Muscle of leg (tissue), 11 donors: Measurements from ENCODE around the gene FBXL5. TPM values are rescaled to one million over a fixed set of nuclear protein-coding genes. Genes with fewer than 3 reads are reported as not detected.

Experiments used
- DNase-seq: peaks from one replicate; pipeline ENCODE4 v3.0.0; 2013
- H3K27ac ChIP-seq: one replicate; pipeline ENCODE4 v1.5.1; 2013; ENCODE audit warnings: mild to moderate bottlenecking, low read length, control low read depth
- H3K27me3 ChIP-seq: one replicate; pipeline ENCODE4 v1.6.1; 2013; ENCODE audit warnings: low read length; ENCODE audit not compliant: control insufficient read depth, insufficient read depth
- H3K36me3 ChIP-seq: one replicate; pipeline ENCODE4 v1.6.1; 2013; ENCODE audit warnings: low read length; ENCODE audit not compliant: control insufficient read depth, insufficient read depth
- H3K4me1 ChIP-seq: one replicate; pipeline ENCODE4 v1.6.1; 2013; ENCODE audit warnings: low read length; ENCODE audit not compliant: control insufficient read depth, insufficient read depth
- H3K4me3 ChIP-seq: one replicate; pipeline ENCODE4 v1.5.1; 2013; ENCODE audit warnings: low read length, control low read depth
- H3K9me3 ChIP-seq: replicated peaks from 2 replicates; pipeline ENCODE4 v1.6.1; 2013; ENCODE audit warnings: low read depth, low read length; ENCODE audit not compliant: control insufficient read depth
- WGBS: methylation state at CpG from one replicate; pipeline ENCODE4 v1.1.5; 2013; ENCODE audit warnings: missing lambda C conversion rate; ENCODE audit not compliant: insufficient coverage; 5-methylcytosine and 5-hydroxymethylcytosine counted together
- polyA plus RNA-seq, 8 donors: library from polyadenylated mRNA; unstranded; fragments of 120-200 nt; gene quantifications; one replicate each; pipeline versions ENCODE4 v1.2.1 to v1.2.3, GENCODE V29; 2013; ENCODE audit warnings: inconsistent platforms in 1 of 8, low replicate concordance in 1 of 8; ENCODE audit not compliant: insufficient read length in 8 of 8, insufficient read depth in 1 of 8
- total RNA-seq: library from RNA; stranded (reverse); fragments of 120-200 nt; gene quantifications from one replicate; pipeline ENCODE4 v1.2.4, GENCODE V29; 2013

Gene FBXL5
- total and polyA plus RNA-seq, 9 donors = 54.2 to 80.5 (median 66.4) TPM

DNA sequence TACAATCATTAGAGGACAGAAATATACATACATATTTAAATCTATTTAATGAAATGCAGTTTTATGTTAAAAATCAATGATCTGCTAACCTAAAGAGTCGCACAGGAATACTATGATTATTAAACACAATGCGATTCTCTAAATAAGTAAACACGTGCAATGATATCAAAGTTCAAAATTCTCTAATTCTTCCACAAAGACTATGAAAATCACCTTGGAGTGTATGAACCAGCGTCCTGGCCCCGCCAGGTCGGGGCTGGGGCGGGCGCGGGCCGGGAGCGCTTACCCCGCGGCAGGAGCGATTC lies 25.9 kb upstream of the FBXL5 start:
- no peaks in the 10 kb centered on the region for H3K27me3 ChIP-seq
- H3K27ac ChIP-seq = peak overlapping the region; percentile 95
- peaks cover 14% of the 10 kb centered on the region for H3K36me3 ChIP-seq
- H3K4me3 ChIP-seq = peak overlapping the region; percentile 84
- H3K4me1 ChIP-seq = no peaks in the 10 kb centered on the region
- WGBS = 1% methylated on average over 11 of the region's 14 CpGs
- DNase-seq = no peak
- H3K9me3 ChIP-seq = no peaks in the 10 kb centered on the region

DNA sequence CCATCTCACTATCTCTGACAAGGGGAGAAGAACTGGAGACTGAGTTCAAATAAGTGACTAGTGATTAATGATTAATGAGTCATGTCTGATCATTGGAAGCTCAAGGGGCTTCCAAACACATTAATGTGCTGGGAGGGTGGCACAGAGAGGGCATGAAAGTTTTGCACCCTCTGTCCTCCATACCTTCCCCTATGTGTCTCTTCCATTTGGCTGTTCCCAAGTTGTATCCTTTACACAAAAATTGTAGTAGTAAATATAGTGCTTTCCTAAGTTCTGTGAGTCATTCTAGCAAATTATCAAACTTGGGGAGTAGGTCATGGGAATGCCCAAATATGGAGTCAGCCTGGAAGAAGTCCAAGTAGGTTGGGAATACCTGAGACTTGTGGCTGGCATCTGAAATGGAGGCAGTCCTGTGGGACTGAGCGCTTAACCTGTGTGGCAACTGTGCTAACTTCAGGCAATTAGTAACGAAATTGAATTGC lies 22.4 kb upstream of the FBXL5 start:
- DNase-seq = no peak
- Histone ChIP-seq H3K4me1 (no peaks in the 10 kb centered on the region), H3K36me3 (no peaks in the 10 kb centered on the region), H3K9me3 (no peaks in the 10 kb centered on the region), H3K4me3 (no peak overlapping the region), H3K27ac (no peak overlapping the region), H3K27me3 (no peaks in the 10 kb centered on the region)
- WGBS = no CpG with 5 or more reads among the region's 2 CpGs

DNA sequence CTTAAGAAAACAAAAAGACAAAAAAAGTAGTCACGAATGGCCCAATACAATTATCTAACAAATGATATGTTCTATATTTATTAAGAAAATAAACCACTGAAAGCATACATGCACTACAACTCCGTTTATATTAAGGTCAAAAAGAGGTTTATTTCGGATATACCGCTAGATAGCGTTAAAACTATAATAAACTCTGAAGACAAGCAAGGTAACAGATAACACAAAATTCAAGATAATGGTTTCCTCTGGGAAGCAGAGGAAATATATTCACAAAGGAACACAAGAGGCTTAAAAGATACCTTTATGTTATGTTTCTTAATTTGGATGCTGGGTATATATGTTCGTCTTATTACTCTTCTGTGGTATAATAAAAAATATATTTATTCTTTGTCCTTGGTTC lies 21.7 kb upstream of the FBXL5 start:
- no peaks in the 10 kb centered on the region for H3K36me3 ChIP-seq
- WGBS = no CpG with 5 or more reads among the region's 6 CpGs
- H3K27ac ChIP-seq = no peak overlapping the region
- no peaks in the 10 kb centered on the region for H3K4me1 ChIP-seq
- no peaks in the 10 kb centered on the region for H3K27me3 ChIP-seq
- H3K9me3 ChIP-seq = no peaks in the 10 kb centered on the region
- H3K4me3 ChIP-seq = no peak overlapping the region
- no peak for DNase-seq

DNA sequence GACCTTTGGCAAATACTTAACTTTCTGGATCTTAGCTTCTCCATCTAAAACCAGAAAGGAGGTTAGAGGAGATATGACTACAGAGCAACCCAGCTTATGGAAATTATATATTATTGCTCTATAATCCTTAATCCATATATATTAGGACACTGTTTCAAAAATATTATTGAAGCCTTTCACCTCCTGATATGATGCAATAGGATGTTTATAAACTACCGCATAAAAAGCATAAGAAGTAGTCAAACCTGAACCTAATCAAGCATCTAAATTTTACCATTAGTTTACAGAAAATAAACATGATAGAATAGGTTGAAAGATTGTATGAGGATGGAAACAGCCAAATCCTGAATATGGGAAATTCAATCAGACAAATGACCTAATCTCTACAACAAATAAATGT lies 20.9 kb upstream of the FBXL5 start:
- no peak overlapping the region for H3K4me3 ChIP-seq
- DNase-seq = no peak
- no peaks in the 10 kb centered on the region for H3K36me3 ChIP-seq
- H3K4me1 ChIP-seq = no peaks in the 10 kb centered on the region
- no CpG with 5 or more reads among the region's 1 CpG for WGBS
- H3K27ac ChIP-seq = no peak overlapping the region
- H3K9me3 ChIP-seq = no peaks in the 10 kb centered on the region
- no peaks in the 10 kb centered on the region for H3K27me3 ChIP-seq

DNA sequence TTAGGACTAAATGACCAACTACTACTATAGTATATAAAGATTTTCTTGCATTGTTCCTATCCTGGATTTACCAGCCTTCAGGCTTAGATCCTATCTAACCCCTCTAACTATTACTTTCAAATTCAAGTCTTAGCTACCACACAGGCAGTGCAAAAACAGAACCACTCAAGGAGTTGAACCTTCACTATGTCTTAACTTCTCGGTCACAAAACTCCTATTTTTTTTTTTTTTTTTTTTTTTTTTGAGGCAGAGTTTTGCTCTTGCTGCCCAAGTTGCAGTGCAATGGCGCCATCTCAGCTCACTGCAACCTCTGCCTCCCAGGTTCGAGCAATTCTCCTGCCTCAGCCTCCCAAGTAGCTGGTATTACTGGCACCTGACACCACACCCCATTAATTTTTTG lies 20.2 kb upstream of the FBXL5 start:
- Histone ChIP-seq H3K27me3 (no peaks in the 10 kb centered on the region), H3K36me3 (no peaks in the 10 kb centered on the region), H3K4me1 (no peaks in the 10 kb centered on the region), H3K27ac (no peak overlapping the region), H3K9me3 (no peaks in the 10 kb centered on the region), H3K4me3 (no peak overlapping the region)
- no peak for DNase-seq
- no CpG with 5 or more reads among the region's 3 CpGs for WGBS

DNA sequence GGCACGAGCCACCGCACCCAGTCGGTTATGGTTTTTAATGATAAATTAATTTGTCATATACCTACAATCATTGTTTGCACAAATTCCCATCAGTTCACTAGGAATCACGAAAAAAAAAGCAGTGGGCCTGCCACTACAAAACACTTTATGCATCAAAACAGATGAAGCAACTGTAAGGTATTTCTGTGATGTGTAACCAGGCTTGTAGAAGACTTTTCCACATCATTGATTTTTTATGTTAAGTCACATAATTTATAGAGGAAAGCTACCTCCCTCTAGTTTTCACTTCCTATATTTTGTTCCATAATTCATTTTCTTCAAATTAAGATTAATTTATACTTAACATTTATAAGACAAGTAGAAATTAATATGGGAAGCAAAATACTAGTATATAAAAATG lies 19.8 kb upstream of the FBXL5 start:
- H3K27ac ChIP-seq = no peak overlapping the region
- no peaks in the 10 kb centered on the region for H3K4me1 ChIP-seq
- DNase-seq = no peak
- no peaks in the 10 kb centered on the region for H3K36me3 ChIP-seq
- H3K4me3 ChIP-seq = no peak overlapping the region
- no peaks in the 10 kb centered on the region for H3K9me3 ChIP-seq
- no CpG with 5 or more reads among the region's 4 CpGs for WGBS
- no peaks in the 10 kb centered on the region for H3K27me3 ChIP-seq

DNA sequence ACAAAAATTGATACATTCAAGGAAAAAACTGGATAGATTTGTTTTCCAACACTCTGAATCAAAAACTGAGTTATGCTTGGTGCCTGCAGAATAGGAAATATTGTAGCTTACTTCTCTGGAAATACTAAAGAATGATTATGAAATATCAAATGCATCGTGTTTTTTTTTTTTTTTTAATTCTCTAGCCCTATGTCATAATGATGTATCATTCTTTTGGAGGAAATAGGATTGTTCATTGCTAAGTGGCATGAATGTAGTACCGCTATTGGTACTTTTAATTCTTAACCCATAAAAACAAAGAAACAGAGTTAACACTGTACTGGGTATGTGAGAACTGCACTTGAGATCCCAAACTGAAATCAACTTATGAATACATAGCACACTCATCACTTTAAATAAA lies 18.9 kb upstream of the FBXL5 start:
- Histone ChIP-seq H3K27me3 (no peaks in the 10 kb centered on the region), H3K27ac (no peak overlapping the region), H3K9me3 (no peaks in the 10 kb centered on the region), H3K36me3 (no peaks in the 10 kb centered on the region), H3K4me1 (no peaks in the 10 kb centered on the region), H3K4me3 (no peak overlapping the region)
- DNase-seq = no peak
- no CpG with 5 or more reads among the region's 2 CpGs for WGBS

DNA sequence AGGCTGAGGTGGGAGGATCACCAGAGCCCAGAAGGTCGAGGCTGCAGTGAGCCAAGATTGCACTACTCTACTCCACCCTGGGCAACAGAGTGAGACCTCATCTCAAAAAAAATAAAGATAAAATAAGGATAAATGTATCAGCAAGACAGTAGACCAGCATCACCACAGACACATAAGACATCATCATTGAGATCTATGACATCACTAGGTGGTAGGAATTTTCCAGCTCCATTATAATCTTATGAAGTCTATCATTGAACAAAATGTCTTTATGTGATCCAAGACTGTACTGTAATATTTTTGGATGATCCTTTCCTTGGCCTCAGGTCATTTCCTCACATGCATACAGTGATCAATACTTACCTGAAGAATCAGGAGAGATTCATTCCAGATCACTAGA lies 18.2 kb upstream of the FBXL5 start:
- H3K4me1 ChIP-seq = no peaks in the 10 kb centered on the region
- H3K27ac ChIP-seq = no peak overlapping the region
- DNase-seq = no peak
- WGBS = no CpG with 5 or more reads among the region's 1 CpG
- no peak overlapping the region for H3K4me3 ChIP-seq
- H3K27me3 ChIP-seq = no peaks in the 10 kb centered on the region
- no peaks in the 10 kb centered on the region for H3K36me3 ChIP-seq
- no peaks in the 10 kb centered on the region for H3K9me3 ChIP-seq

DNA sequence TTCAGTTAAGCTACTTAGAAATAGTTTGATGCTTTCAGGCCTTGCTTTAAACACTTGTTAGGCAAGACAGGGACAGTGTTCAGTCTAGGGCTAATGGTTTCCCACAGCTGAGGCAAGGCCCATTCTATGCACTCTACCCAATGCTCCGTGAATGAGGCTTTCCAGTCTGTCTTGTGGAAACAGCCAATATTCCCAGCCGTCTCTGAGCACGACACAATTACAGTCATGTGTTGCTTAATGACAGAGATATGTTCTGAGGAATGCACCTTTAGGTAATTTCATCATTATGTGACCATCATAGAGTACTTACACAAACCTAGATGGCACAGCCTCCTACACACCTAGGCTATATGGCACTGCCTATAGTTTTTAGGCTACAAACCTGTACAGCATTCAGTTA lies 16.9 kb upstream of the FBXL5 start:
- H3K27ac ChIP-seq = no peak overlapping the region
- no peaks in the 10 kb centered on the region for H3K4me1 ChIP-seq
- no peaks in the 10 kb centered on the region for H3K36me3 ChIP-seq
- no peaks in the 10 kb centered on the region for H3K9me3 ChIP-seq
- DNase-seq = no peak
- no peaks in the 10 kb centered on the region for H3K27me3 ChIP-seq
- no CpG with 5 or more reads among the region's 3 CpGs for WGBS
- no peak overlapping the region for H3K4me3 ChIP-seq

DNA sequence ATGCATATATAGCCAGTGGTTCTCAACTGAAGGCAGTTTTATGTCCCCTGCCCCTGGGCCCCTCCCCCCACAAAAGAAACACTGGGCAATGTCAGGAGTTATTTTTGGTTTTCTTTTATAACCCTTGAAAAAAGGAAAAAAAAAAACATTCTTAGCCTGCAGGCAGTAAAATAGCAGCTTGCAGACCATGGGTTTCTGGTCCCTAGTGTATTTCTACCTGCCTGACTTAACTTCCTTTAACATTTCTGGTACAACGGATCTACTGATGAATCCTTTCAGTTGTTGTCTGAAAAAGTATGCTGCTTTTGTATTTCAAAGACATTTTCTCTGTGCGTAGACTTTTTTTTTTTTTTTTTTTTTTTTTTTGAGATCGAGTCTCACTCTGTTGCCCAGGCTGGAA lies 15.4 kb upstream of the FBXL5 start:
- H3K36me3 ChIP-seq = no peaks in the 10 kb centered on the region
- H3K9me3 ChIP-seq = no peaks in the 10 kb centered on the region
- H3K27me3 ChIP-seq = no peaks in the 10 kb centered on the region
- H3K27ac ChIP-seq = no peak overlapping the region
- WGBS = no CpG with 5 or more reads among the region's 3 CpGs
- H3K4me1 ChIP-seq = no peaks in the 10 kb centered on the region
- H3K4me3 ChIP-seq = no peak overlapping the region
- no peak for DNase-seq

DNA sequence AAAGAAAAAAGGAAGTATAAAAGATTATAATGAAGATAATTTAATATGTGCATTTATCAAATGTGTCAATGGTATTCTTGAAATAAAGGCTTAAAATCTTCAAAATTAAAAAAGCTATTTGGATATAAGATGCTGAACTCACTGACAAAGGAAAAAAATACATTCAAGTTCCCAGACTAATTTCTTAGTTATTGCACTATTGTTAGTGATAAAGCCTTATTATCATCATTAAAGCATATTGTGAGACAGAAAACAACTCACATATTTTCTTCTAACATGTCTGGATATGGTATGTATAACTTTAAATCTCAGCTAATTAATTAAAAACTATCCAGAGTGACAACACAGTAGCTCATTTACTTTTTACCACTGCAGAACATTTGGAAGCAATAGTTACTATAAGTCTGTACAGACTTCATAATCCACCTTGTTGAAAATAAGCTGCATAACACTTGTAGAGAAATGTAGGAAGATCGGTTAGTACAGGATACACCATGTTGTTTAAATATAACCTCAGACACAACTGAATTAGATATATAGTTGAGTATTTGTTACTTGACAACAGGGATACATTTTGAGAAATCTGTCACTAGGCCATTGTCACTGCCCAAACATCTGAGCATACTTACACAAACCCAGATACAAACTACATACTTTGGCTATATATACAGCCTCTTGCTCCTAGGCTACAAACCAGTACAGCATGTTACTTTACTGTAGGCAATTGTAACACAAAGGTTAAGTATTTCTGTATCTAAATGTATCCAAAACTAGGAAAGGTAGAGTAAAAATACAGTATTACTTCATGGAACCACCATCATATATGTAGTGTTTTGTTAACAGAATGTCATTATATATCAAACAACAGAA lies 13.6 kb upstream of the FBXL5 start:
- WGBS = no CpG with 5 or more reads among the region's 1 CpG
- no peaks in the 10 kb centered on the region for H3K9me3 ChIP-seq
- no peak overlapping the region for H3K4me3 ChIP-seq
- no peak for DNase-seq
- no peak overlapping the region for H3K27ac ChIP-seq
- no peaks in the 10 kb centered on the region for H3K36me3 ChIP-seq
- H3K27me3 ChIP-seq = no peaks in the 10 kb centered on the region
- H3K4me1 ChIP-seq = no peaks in the 10 kb centered on the region
